Right lung (tissue), 5 donors: Measurements from ENCODE around the gene MRLN. TPM values are rescaled to one million over a fixed set of nuclear protein-coding genes. Genes with fewer than 3 reads are reported as not detected.

Experiments
- DNase-seq, 2 donors: peaks; one replicate each; pipeline ENCODE4 v3.0.0-alpha.2; 2013
- polyA plus RNA-seq, 5 donors: library from polyadenylated mRNA; unstranded; fragments of 120-200 nt; gene quantifications; one replicate each; pipeline versions ENCODE4 v1.2.1 to v1.2.3, GENCODE V29; 2013; ENCODE audit warnings: inconsistent platforms in 1 of 5, low replicate concordance in 1 of 5; ENCODE audit not compliant: insufficient read length in 5 of 5, insufficient read depth in 1 of 5

The MRLN gene
- polyA plus RNA-seq, 5 donors, result 0.74 to 7.5 (median 1.1) TPM

DNA sequence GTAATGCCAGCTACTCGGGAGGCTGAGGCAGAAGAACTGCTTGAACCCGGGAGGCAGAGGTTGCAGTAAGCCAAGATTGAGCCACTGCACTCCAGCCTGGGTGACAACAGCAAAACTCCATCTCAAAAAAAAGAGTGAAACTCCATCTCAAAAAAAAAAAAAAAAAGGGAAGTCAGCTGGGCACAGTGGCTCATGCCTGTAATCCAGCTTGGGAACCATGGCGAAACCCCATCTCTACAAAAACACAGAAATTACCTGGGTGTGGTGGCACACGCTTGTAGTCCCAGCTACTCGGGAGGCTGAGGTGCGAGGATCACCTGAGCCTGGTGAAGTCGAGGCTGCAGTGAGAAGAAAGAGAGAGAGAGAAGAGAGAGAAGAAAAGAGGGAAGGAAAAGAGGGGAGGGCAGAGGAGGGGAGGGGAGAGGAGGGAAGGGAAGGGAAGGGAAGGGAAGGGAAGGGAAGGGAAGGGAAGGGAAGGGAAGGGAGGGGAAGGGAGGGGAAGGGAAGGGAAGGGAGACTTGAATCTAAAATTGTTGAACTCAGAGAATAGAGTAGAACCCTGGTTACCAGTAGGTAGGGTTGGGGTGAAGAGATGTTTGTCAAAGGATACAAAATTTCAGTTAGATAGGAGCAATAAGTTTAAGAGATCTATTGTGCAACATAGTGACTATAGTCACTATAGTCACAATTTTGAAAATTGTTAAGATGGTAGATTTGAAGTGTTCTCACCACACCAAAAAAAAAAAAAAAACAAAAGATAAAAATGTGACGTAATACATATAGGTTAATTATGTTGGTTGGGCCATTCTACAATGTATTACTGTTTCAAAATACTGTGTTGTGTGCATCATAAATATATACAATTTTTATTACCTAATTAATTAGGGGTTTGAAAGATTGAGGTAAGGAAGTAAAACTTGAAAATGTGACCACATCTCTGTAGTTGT lies 46.1 kb downstream of the MRLN start:
- no peak for DNase-seq

DNA sequence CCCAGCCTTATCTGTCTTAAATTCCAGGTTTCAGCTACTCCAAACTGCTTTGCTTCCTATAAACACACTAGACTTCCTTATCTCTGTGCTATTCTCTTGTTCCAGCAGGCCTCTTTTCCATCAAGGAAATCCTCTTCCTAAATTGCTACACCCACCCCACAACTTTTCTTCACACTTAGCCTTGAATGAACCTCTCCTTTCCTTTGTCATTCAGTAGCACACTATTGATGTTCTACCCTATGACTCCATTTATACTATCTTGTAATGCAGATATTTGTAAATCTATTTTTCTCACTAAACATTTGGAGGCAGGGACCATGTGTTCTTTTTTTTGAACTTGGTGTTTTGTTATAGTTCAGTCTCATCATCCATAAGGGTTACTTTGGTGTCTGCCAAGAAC lies 47.3 kb downstream of the MRLN start:
- DNase-seq, result no peak

DNA sequence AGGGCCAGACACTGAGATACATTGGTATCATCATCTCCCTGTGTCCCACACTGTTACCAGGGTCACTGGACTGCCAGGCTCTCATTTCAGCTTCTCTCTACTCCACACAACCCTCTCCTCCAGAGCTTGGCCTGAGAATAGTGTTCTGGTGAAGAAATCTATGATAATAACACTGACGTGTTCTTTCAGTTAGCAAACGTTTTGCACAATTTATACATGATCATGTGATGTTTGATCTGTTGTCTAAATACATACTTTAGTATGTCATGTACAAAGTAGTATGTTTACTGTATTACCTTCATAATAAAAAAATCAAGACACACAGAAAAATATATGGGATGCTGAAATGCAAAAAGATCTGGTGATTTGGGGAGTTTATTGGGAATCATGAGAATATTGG lies 48.6 kb downstream of the MRLN start:
- DNase-seq, result no peak

DNA sequence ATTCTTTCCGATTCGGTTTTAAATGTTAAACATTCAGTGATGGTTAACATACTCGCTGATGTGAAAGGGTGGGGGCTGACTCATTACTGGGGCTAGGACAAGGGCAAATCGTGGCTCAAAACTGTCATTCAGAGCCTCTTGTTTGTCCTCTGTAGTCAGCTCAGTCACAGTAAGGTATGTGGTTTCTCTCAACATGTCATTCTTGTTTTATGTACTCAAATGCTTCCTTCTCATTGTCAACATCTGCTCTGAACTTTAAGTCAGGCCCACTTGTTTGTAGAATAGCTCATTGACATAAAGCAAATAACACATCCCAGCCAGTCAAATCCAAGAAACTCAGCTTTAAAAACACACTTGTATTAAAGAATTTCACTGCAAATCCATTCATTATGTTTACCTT lies 50.9 kb downstream of the MRLN start:
- DNase-seq, result no peak

DNA sequence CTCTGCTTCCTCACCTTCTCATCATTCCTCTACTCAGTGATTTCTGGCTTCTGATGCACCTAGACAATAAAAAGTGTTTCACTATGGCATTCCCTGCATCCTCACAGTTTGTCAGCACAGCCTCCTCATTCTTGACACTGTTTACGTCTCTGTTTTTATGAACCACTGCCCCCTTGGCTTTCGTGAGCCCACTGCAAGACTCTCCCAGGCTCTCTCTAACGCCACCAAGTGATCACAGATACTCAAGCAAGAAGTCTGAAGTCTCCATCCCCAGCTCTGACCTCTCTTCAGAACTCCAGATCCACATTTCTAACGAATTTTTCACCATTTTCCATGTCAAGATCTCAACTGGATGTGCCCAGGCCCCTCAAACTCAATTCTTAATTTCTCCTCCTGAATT lies 52.5 kb downstream of the MRLN start:
- DNase-seq, result no peak

DNA sequence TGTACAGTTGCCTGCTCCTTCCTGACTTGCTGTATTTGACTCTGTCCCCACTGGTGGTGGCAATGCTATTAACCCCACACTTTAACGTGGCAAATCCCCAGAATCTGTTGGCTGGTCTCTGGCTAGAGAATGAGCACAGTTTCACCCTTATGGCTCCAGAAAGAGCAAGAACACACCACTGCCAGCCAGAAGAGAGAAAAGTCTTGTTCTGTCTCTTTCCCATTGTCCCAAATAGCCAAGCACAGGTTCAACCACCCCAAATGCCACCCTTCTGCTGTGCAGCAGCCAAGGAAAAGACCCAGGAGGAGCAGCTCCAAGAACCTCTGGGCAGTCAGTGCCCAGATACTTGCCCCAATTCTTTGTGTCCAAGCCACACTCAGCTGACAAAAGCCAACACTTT lies 54.9 kb downstream of the MRLN start:
- no peak for DNase-seq

DNA sequence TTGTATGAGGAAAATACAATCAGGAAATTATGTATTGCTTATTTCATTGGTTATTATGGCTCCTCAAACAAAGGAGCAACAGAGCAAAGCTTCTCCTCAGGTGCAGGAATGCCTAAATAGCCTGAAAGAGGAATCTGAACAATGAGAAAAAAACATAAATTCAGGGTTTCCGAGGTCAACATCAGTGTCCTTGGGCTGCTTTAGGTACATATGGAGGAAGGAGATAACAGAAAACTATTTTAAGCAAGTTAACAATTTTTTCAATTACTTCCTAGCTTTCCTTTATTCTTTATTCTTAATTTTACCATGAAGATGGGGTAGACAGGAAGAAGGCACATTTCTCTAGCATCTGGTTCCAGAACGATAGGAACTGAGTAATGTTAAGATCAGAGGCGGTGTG lies 57.6 kb downstream of the MRLN start:
- no peak for DNase-seq

DNA sequence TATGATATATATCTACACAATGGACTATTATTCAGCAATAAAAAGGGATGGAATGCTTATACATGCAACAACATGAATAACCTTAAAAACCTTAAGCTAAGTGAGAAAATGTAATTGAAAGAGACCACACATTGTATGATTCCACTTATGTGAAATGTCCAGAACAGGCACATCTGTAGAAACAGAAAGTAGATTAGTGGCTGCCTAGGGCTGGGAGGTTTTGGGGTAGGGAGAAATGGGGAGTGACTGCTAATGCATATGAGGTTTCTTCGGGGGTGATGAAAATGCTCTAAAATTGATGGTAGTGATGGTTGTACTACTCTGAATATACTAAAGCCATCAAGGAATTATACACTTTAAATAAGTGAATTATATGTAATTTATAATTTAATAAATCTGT lies 58.3 kb downstream of the MRLN start:
- no peak for DNase-seq

DNA sequence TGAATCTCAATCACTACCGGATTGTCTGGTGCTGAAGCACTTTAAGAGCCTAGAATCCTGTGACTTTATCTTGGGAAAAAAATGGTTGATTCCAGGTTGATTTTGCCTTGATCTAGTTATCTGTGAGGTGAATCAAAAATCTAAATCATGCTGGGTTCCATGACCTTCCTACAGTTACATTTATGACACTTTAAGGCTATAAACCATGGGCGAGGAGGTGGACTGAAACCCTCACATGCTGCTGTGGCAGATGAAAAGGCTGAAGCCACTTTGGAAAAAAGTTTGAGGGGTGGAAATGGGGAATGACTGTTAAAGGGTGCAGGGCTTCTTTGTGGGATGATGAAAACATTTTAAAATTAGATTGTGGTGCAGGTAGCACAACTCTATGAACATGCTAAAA lies 61.1 kb downstream of the MRLN start:
- DNase-seq, result no peak

DNA sequence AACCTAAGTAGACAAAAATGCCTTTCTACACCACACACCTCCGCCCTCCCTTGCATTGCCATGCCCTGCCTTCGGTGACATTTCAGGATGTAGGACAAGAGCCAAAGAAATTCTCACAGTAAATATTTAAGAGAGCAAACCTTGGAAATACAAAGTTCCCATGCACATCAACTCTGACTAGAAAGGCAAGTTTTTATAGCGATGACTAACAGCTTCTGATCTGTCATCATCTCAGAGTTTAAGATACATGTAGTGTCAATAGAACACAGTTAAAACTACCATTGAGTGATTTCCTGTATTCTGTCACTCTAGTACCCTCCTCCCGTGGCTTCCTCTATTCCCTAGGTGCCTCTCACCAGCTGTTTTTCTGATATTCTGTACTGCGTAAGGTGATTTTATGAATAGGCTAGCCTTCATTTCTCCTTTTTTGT lies 64.3 kb downstream of the MRLN start:
- DNase-seq, result no peak

DNA sequence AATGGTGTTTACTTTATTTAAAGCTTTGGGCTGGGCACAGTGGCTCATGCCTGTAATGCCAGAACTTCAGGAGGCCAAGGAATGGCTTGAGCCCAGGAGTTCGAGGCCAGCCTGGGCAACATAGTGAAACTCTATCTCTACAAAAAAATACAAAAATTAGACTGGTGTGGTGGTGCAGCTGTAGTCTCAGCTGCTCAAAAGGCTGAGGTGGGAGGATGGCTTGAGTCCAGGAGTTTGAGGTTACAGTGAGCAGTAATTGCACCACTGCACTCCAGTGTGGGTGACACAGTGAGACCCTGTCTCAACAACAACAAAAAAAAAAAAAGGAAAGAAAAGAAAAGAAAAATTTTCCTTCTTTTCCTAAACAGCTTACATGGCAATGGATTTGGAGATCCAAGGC lies 65.6 kb downstream of the MRLN start:
- no peak for DNase-seq

Other genes with a start within 250 kb of the MRLN start
- 10 to 100 TPM; 33.1 to 56.2 (median 41.5) TPM for gene SLC16A9, start 43.6 kb downstream of the MRLN start, polyA plus RNA-seq
- gene CCDC6, start 153.1 kb upstream of the MRLN start, polyA plus RNA-seq, result 10 to 100 TPM; 25.8 to 43.0 (median 40.0) TPM